CD14-positive monocyte (primary cell): Measurements from ENCODE around the gene IFT20. TPM values are rescaled to one million over a fixed set of nuclear protein-coding genes. Genes with fewer than 3 reads are reported as not detected.

Source experiments
- DNase-seq, 3 donors: peaks; one replicate each; pipeline ENCODE4 v3.0.0-alpha.2; 2011 to 2022
- H2AFZ ChIP-seq: 2 replicates; pipeline ENCODE4 v1.6.0; 2012; ENCODE audit warnings: mild to moderate bottlenecking, low read depth, low read length, inconsistent platforms; ENCODE audit not compliant: insufficient read depth, poor library complexity, severe bottlenecking
- H3K27ac ChIP-seq, 2 donors: 1 replicate in 1 of 2; 2 replicates in 1 of 2; pipeline ENCODE4 v1.5.1; 2012 to 2013; ENCODE audit warnings: low read length in 2 of 2, control low read depth in 1 of 2, inconsistent platforms in 1 of 2, low read depth in 1 of 2, mild to moderate bottlenecking in 1 of 2
- H3K27me3 ChIP-seq, 2 donors: one replicate each; pipeline versions ENCODE4 v1.6.0 to v1.6.1; 2011 to 2013; ENCODE audit warnings: low read length in 2 of 2; ENCODE audit not compliant: control insufficient read depth in 2 of 2, insufficient read depth in 2 of 2
- H3K36me3 ChIP-seq, 2 donors: replicated peaks in 1 of 2; 1 replicate in 1 of 2; 2 replicates in 1 of 2; pipeline versions ENCODE4 v1.5.1 to v1.6.1; 2012 to 2013; ENCODE audit warnings: low read length in 2 of 2, control low read depth in 1 of 2, inconsistent platforms in 1 of 2, mild to moderate bottlenecking in 1 of 2; ENCODE audit not compliant: insufficient read depth in 2 of 2, control insufficient read depth in 1 of 2
- H3K4me1 ChIP-seq, 2 donors: 1 replicate in 1 of 2; 2 replicates in 1 of 2; pipeline versions ENCODE4 v1.5.1 to v1.6.1; 2012 to 2013; ENCODE audit warnings: low read length in 2 of 2, control low read depth in 1 of 2, inconsistent platforms in 1 of 2, mild to moderate bottlenecking in 1 of 2, moderate library complexity in 1 of 2; ENCODE audit not compliant: insufficient read depth in 2 of 2, control insufficient read depth in 1 of 2
- H3K4me2 ChIP-seq: replicated peaks from 2 replicates; pipeline ENCODE3; 2012; ENCODE audit warnings: low read length, moderate library complexity, mild to moderate bottlenecking; ENCODE audit not compliant: poor library complexity, severe bottlenecking; ENCODE audit errors: extremely low read depth
- H3K4me3 ChIP-seq, 3 experiments: fragments of 200-600 bp in 1 of 3; sonication (generic) in 1 of 3; replicated peaks in 1 of 3; 1 replicate in 2 of 3; 2 replicates in 1 of 3; pipeline ENCODE4 v1.5.1; 2011 to 2013; ENCODE audit warnings: low read length in 3 of 3, mild to moderate bottlenecking in 3 of 3, control low read depth in 2 of 3, low read depth in 2 of 3, inconsistent platforms in 1 of 3, moderate library complexity in 1 of 3
- H3K79me2 ChIP-seq: 2 replicates; pipeline ENCODE4 v1.6.0; 2012; ENCODE audit warnings: mild to moderate bottlenecking, control low read depth, inconsistent platforms, low read length, moderate library complexity; ENCODE audit not compliant: insufficient read depth
- H3K9ac ChIP-seq: 2 replicates; pipeline ENCODE4 v1.6.0; 2017; ENCODE audit warnings: low read length, mild to moderate bottlenecking; ENCODE audit not compliant: insufficient read depth, poor library complexity, severe bottlenecking
- H3K9me3 ChIP-seq, 2 donors: replicated peaks in 1 of 2; 1 replicate in 1 of 2; 2 replicates in 1 of 2; pipeline versions ENCODE4 v1.5.1 to v1.6.1; 2012 to 2013; ENCODE audit warnings: low read length in 2 of 2, control low read depth in 1 of 2; ENCODE audit not compliant: control insufficient read depth in 1 of 2, insufficient read depth in 1 of 2
- H4K20me1 ChIP-seq: 2 replicates; pipeline ENCODE4 v1.6.0; 2012; ENCODE audit warnings: mild to moderate bottlenecking, low read length, control low read depth, moderate library complexity; ENCODE audit not compliant: insufficient read depth
- H3K27ac Mint-ChIP-seq, 7 donors: one replicate each; pipeline ENCODE4 v1.8.0; 2020; ENCODE audit warnings: mild to moderate bottlenecking in 7 of 7, mixed read lengths in 7 of 7, moderate library complexity in 6 of 7, inconsistent platforms in 2 of 7
- H3K27me3 Mint-ChIP-seq, 3 donors: one replicate each; pipeline ENCODE4 v1.8.0; 2021 to 2022; ENCODE audit warnings: low read depth in 3 of 3, mild to moderate bottlenecking in 3 of 3, mixed read lengths in 3 of 3, moderate library complexity in 3 of 3, inconsistent platforms in 1 of 3
- H3K36me3 Mint-ChIP-seq, 2 donors: one replicate each; pipeline ENCODE4 v1.8.0; 2020; ENCODE audit warnings: mixed read lengths in 2 of 2, inconsistent platforms in 1 of 2, mild to moderate bottlenecking in 1 of 2
- H3K4me1 Mint-ChIP-seq: one replicate; pipeline ENCODE4 v1.8.0; 2020; ENCODE audit warnings: mild to moderate bottlenecking, mixed read lengths
- H3K4me3 Mint-ChIP-seq, 2 donors: one replicate each; pipeline ENCODE4 v1.8.0; 2020; ENCODE audit warnings: mild to moderate bottlenecking in 2 of 2, mixed read lengths in 2 of 2, moderate library complexity in 1 of 2
- H3K9me3 Mint-ChIP-seq, 7 donors: one replicate each; pipeline ENCODE4 v1.8.0; 2020 to 2022; ENCODE audit warnings: mixed read lengths in 7 of 7, mild to moderate bottlenecking in 6 of 7, moderate library complexity in 6 of 7, inconsistent platforms in 2 of 7
- WGBS: methylation state at CpG from one replicate; pipeline ENCODE4 v1.1.5; 2013; ENCODE audit warnings: missing lambda C conversion rate; ENCODE audit not compliant: insufficient coverage; 5-methylcytosine and 5-hydroxymethylcytosine counted together
- intact Hi-C, 2 donors: fragments of 100-400 bp; cut with micrococcal nuclease; formaldehyde crosslinking; loops; one replicate each; pipeline versions ENCODE4 v1.15.0 to v1.15.1; 2023
- polyA plus RNA-seq, 3 donors: library from polyadenylated mRNA; depleted of rRNA in 1 of 3; unstranded in 2 of 3; stranded (reverse) in 1 of 3; fragments of 300-500 nt in 2 of 3; fragments of >200 nt in 1 of 3; fragmentation: Illumina TruSeq in 2 of 3; gene quantifications; 1 replicate in 2 of 3; 2 replicates in 1 of 3; pipeline ENCODE4 v1.2.3, GENCODE V29; 2012 to 2021
- TF ChIP-seq, protein P1 (sequence below): fragments of 200-600 bp; IDR thresholded peaks from one replicate; pipeline ENCODE4 v1.8.0; 2022; ENCODE audit warnings: antibody characterized with exemption, mild to moderate bottlenecking

The IFT20 gene
- polyA plus RNA-seq, 3 donors, result 61.1 to 79.1 (median 75.4) TPM

DNA sequence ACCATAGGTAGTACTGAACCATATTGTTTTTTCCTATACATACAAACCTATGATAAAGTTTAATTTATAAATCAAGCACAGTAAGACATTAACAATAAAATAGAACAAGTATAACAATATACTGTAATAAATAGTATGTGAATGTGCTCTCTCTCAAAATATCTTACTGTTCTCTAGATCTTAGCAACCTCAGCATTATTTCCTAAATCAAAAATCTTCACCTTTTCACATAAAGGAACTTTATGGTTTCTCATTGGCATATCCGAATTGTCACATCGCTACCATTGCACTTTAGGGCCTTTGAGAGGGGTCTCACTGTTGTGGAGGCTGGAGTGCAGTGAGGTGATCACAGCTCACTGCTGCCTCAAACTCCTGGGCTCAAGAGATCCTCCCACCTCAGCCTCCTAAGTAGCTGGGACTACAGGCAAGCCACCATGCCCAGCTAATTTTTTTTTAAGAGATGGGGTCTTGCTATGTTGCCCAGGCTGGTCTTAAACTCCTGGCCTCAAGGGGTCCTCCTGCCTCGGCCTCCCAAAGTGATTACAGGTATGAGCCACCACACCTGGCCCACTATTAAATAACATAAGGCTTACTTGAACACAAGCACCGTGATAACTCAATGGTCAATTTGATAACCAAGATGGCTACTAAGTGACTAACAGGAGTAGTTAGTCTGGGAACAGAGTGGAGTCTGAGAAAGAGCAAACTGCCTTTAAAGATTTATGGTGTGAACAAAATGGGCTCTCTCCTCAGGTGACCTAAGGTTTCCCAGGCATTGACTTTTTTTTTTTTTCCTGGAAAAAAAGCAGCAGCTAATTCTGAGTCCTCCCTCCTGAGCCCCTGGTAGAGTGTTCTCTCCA is 19.2 kb downstream of the IFT20 start:
- DNase-seq, result no peak
- no peaks in the 10 kb centered on the region for H3K9me3 ChIP-seq
- 100% methylated on average over 1 of the region's 4 CpGs for WGBS
- H3K4me3 ChIP-seq, result no peak overlapping the region
- H3K27me3 Mint-ChIP-seq, result peaks cover 10 to 30% (median 20%) of the 10 kb centered on the region in 3 donors
- no peak overlapping the region for H3K27ac ChIP-seq
- intact Hi-C loops, result no loop called here
- H3K9me3 Mint-ChIP-seq, result no peaks in the 10 kb centered on the region
- no peak overlapping the region for H3K27ac Mint-ChIP-seq
- H3K4me1 ChIP-seq, result peaks cover 19 to 24% of the 10 kb centered on the region in 2 donors
- H3K27me3 ChIP-seq, result peaks cover 0 to 13% of the 10 kb centered on the region in 2 donors
- peaks cover 21% of the 10 kb centered on the region for H3K4me1 Mint-ChIP-seq
- H3K79me2 ChIP-seq, result peaks cover 12% of the 10 kb centered on the region
- no peak overlapping the region for H3K9ac ChIP-seq
- no peak overlapping the region for H2AFZ ChIP-seq
- H3K4me3 Mint-ChIP-seq, result no peak overlapping the region
- no peak overlapping the region for H3K4me2 ChIP-seq
- H4K20me1 ChIP-seq, result no peaks in the 10 kb centered on the region
- no peaks in the 10 kb centered on the region for H3K36me3 Mint-ChIP-seq
- no peaks in the 10 kb centered on the region for H3K36me3 ChIP-seq
- TF ChIP-seq, protein P1, sequence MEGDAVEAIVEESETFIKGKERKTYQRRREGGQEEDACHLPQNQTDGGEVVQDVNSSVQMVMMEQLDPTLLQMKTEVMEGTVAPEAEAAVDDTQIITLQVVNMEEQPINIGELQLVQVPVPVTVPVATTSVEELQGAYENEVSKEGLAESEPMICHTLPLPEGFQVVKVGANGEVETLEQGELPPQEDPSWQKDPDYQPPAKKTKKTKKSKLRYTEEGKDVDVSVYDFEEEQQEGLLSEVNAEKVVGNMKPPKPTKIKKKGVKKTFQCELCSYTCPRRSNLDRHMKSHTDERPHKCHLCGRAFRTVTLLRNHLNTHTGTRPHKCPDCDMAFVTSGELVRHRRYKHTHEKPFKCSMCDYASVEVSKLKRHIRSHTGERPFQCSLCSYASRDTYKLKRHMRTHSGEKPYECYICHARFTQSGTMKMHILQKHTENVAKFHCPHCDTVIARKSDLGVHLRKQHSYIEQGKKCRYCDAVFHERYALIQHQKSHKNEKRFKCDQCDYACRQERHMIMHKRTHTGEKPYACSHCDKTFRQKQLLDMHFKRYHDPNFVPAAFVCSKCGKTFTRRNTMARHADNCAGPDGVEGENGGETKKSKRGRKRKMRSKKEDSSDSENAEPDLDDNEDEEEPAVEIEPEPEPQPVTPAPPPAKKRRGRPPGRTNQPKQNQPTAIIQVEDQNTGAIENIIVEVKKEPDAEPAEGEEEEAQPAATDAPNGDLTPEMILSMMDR, result no peak

GRCh38 chr17:28313841-28314240 is 21.4 kb downstream of the IFT20 start:
- Mint-ChIP-seq H3K4me1 (peaks cover 10% of the 10 kb centered on the region), H3K27me3 (peaks cover 10 to 42% (median 22%) of the 10 kb centered on the region in 3 donors)
- H2AFZ ChIP-seq, result no peak overlapping the region

More at GRCh38 chr17:28313841-28314240, 21.4 kb downstream of the IFT20 start:
- H3K27ac Mint-ChIP-seq, result no peak overlapping the region
- DNase-seq, result no peak
- Histone ChIP-seq H3K36me3 (no peaks in the 10 kb centered on the region), H3K27me3 (peaks cover 0 to 23% of the 10 kb centered on the region in 2 donors), H3K9me3 (no peaks in the 10 kb centered on the region), H4K20me1 (no peaks in the 10 kb centered on the region), H3K4me3 (no peak overlapping the region), H3K4me2 (no peak overlapping the region), H3K9ac (no peak overlapping the region), H3K4me1 (peaks cover 9 to 11% of the 10 kb centered on the region in 2 donors), H3K27ac (no peak overlapping the region), H3K79me2 (no peaks in the 10 kb centered on the region)
- H3K4me3 Mint-ChIP-seq, result no peak overlapping the region
- intact Hi-C loops, result no loop called here
- H3K36me3 Mint-ChIP-seq, result no peaks in the 10 kb centered on the region
- TF ChIP-seq, protein P1, result no peak
- WGBS, result no CpG with 5 or more reads among the region's 2 CpGs
- no peaks in the 10 kb centered on the region for H3K9me3 Mint-ChIP-seq
